GOT3 (cell line): Measurements from ENCODE around the gene PEX19.

Experiments
- DNase-seq: peaks from one replicate; lab custom pipeline; 2025; ENCODE audit warnings: mixed read lengths; lab: John Stamatoyannopoulos, UW

Gene PEX19

GRCh38 chr1:160237558-160237957 lies 47.4 kb downstream of the PEX19 start:
- no peak for DNase-seq

- no peak for DNase-seq
These were observed 48.1 kb downstream of the PEX19 start for GRCh38 chr1:160236806-160237205.

- no peak for DNase-seq
These were observed 52.0 kb downstream of the PEX19 start for GRCh38 chr1:160232911-160233310.

GRCh38 chr1:160228431-160228830 lies 56.5 kb downstream of the PEX19 start:
- DNase-seq: no peak

GRCh38 chr1:160227561-160227960 lies 57.4 kb downstream of the PEX19 start:
- no peak for DNase-seq

- DNase-seq: no peak
These were observed 57.9 kb downstream of the PEX19 start for GRCh38 chr1:160227034-160227433.
